ENCODE data around the gene PYGO2. TPM values are rescaled to one million over a fixed set of nuclear protein-coding genes. Genes with fewer than 3 reads are reported as not detected.
"Not testable (repeated sequence)": the region's sequence is repeated elsewhere in the genome, so short reads cannot be mapped to it uniquely, and the experiment has no call there.

PYGO2 gene
- polyA plus RNA-seq, 1 donor (not counting 4 experiments of a cell fraction or from before 2014, with no cell fraction given) = 15.1 TPM

GRCh38 chr1:154988058-154988954 lies 26.7 kb upstream of the PYGO2 start:
- dilution Hi-C loops (cut with MboI; ENCODE audit: extremely low pct_ligation_motif_present, low sequenced_read_pairs) = no loop called here
- Histone ChIP-seq H3K9me3 (ENCODE audit: control insufficient read depth, low read depth, low read length) (no peaks in the 10 kb centered on the region), H2AFZ (ENCODE audit: control insufficient read depth, low read length) (no peak overlapping the region), H3K27ac (ENCODE audit: control insufficient read depth, insufficient read depth, low read length) (no peak overlapping the region), H3K27me3 (ENCODE audit: control insufficient read depth, extremely low read depth, insufficient read depth, low read length) (no peaks in the 10 kb centered on the region), H3K4me2 (ENCODE audit: control insufficient read depth, extremely low read depth, insufficient read depth, low read depth, low read length) (no peak overlapping the region), H3K9ac (ENCODE audit: control insufficient read depth, extremely low read depth, insufficient read depth, low read length) (no peak overlapping the region), H3K79me2 (ENCODE audit: control insufficient read depth, insufficient read depth, low read length) (peaks cover 38% of the 10 kb centered on the region), H3K4me1 (ENCODE audit: control insufficient read depth, extremely low read depth, insufficient read depth, low read length) (peaks cover 13% of the 10 kb centered on the region), H3K36me3 (ENCODE audit: control insufficient read depth in 2 of 2, extremely low read depth in 1 of 2, insufficient read depth in 2 of 2, low read length in 2 of 2) (peaks cover 23 to 28% of the 10 kb centered on the region in 2 experiments), H3K9me1 (ENCODE audit: control insufficient read depth, extremely low read depth, insufficient read depth, low read length) (no peaks in the 10 kb centered on the region), H3K4me3 (ENCODE audit: control insufficient read depth in 2 of 3, extremely low read depth in 1 of 3, insufficient read depth in 2 of 3, low read depth in 1 of 3, low read length in 3 of 3) (no peak overlapping the region), H4K20me1 (ENCODE audit: control insufficient read depth, extremely low read depth, insufficient read depth, low read length) (peaks cover 3% of the 10 kb centered on the region)
- FAIRE-seq = no peak
- TF ChIP-seq CTCF (optimal IDR thresholded peaks at IDR 0.05 in 1 of 3, IDR thresholded peaks at IDR 0.05 in 1 of 3, conservative IDR thresholded peaks at IDR 0.05 in 1 of 3; ENCODE audit: extremely low read depth in 1 of 3, insufficient read depth in 2 of 3, low read length in 3 of 3) = peak in 1 of 3 experiments; percentile 8
- TF ChIP-seq EZH2 (IDR thresholded peaks at IDR 0.05; ENCODE audit: low read length) = no peak
- DNase-seq (ENCODE audit: low read depth, low spot score) = no peak

GRCh38 chr1:154987326-154987725 lies 25.7 kb upstream of the PYGO2 start:
- Histone ChIP-seq H2AFZ (ENCODE audit: control insufficient read depth, low read length) (no peak overlapping the region), H3K27ac (ENCODE audit: control insufficient read depth, insufficient read depth, low read length) (no peak overlapping the region), H3K79me2 (ENCODE audit: control insufficient read depth, insufficient read depth, low read length) (peaks cover 38% of the 10 kb centered on the region), H3K9me1 (ENCODE audit: control insufficient read depth, extremely low read depth, insufficient read depth, low read length) (no peaks in the 10 kb centered on the region), H4K20me1 (ENCODE audit: control insufficient read depth, extremely low read depth, insufficient read depth, low read length) (peaks cover 3% of the 10 kb centered on the region), H3K4me2 (ENCODE audit: control insufficient read depth, extremely low read depth, insufficient read depth, low read depth, low read length) (no peak overlapping the region), H3K27me3 (ENCODE audit: control insufficient read depth, extremely low read depth, insufficient read depth, low read length) (no peaks in the 10 kb centered on the region), H3K36me3 (ENCODE audit: control insufficient read depth in 2 of 2, extremely low read depth in 1 of 2, insufficient read depth in 2 of 2, low read length in 2 of 2) (peaks cover 23 to 28% of the 10 kb centered on the region in 2 experiments), H3K4me1 (ENCODE audit: control insufficient read depth, extremely low read depth, insufficient read depth, low read length) (peaks cover 19% of the 10 kb centered on the region), H3K4me3 (ENCODE audit: control insufficient read depth in 2 of 3, extremely low read depth in 1 of 3, insufficient read depth in 2 of 3, low read depth in 1 of 3, low read length in 3 of 3) (no peak overlapping the region), H3K9ac (ENCODE audit: control insufficient read depth, extremely low read depth, insufficient read depth, low read length) (no peak overlapping the region), H3K9me3 (ENCODE audit: control insufficient read depth, low read depth, low read length) (no peaks in the 10 kb centered on the region)
- dilution Hi-C loops (cut with MboI; ENCODE audit: extremely low pct_ligation_motif_present, low sequenced_read_pairs) = no loop called here
- FAIRE-seq (no peak), DNase-seq (ENCODE audit: low read depth, low spot score) (no peak)
- TF ChIP-seq CTCF (optimal IDR thresholded peaks at IDR 0.05 in 1 of 3, IDR thresholded peaks at IDR 0.05 in 1 of 3, conservative IDR thresholded peaks at IDR 0.05 in 1 of 3; ENCODE audit: extremely low read depth in 1 of 3, insufficient read depth in 2 of 3, low read length in 3 of 3) (no peak), EZH2 (IDR thresholded peaks at IDR 0.05; ENCODE audit: low read length) (no peak)

- Histone ChIP-seq H3K4me1 (ENCODE audit: control insufficient read depth, extremely low read depth, insufficient read depth, low read length) (peaks cover 21% of the 10 kb centered on the region), H3K36me3 (ENCODE audit: control insufficient read depth in 2 of 2, extremely low read depth in 1 of 2, insufficient read depth in 2 of 2, low read length in 2 of 2) (peaks cover 23 to 28% of the 10 kb centered on the region in 2 experiments), H3K79me2 (ENCODE audit: control insufficient read depth, insufficient read depth, low read length) (peaks cover 38% of the 10 kb centered on the region)
- H3K4me2 ChIP-seq (ENCODE audit: control insufficient read depth, extremely low read depth, insufficient read depth, low read depth, low read length); H3K9ac ChIP-seq (ENCODE audit: control insufficient read depth, extremely low read depth, insufficient read depth, low read length); H3K4me3 ChIP-seq (ENCODE audit: control insufficient read depth in 2 of 3, extremely low read depth in 1 of 3, insufficient read depth in 2 of 3, low read depth in 1 of 3, low read length in 3 of 3); FAIRE-seq; dilution Hi-C loops (cut with MboI; ENCODE audit: extremely low pct_ligation_motif_present, low sequenced_read_pairs); H3K27me3 ChIP-seq (ENCODE audit: control insufficient read depth, extremely low read depth, insufficient read depth, low read length); H3K9me1 ChIP-seq (ENCODE audit: control insufficient read depth, extremely low read depth, insufficient read depth, low read length); H3K27ac ChIP-seq (ENCODE audit: control insufficient read depth, insufficient read depth, low read length); H3K9me3 ChIP-seq (ENCODE audit: control insufficient read depth, low read depth, low read length); H4K20me1 ChIP-seq (ENCODE audit: control insufficient read depth, extremely low read depth, insufficient read depth, low read length); DNase-seq (ENCODE audit: low read depth, low spot score); H2AFZ ChIP-seq (ENCODE audit: control insufficient read depth, low read length): not testable (repeated sequence)
Measured at GRCh38 chr1:154986736-154987135, 25.2 kb upstream of the PYGO2 start.
